Adipose tissue (tissue), 3 donors: ENCODE data around the gene ROBO1. TPM values are rescaled to one million over a fixed set of nuclear protein-coding genes. Genes with fewer than 3 reads are reported as not detected.

Experiments used
- H3K27ac ChIP-seq: one replicate; pipeline ENCODE4 v1.5.1; 2013; ENCODE audit warnings: low read depth, low read length
- WGBS, 3 donors: extraction: QIAGEN DNeasy Blood & Tissue Kit; methylation state at CpG; one replicate each; pipeline ENCODE4 v1.1.7; 2013; 5-methylcytosine and 5-hydroxymethylcytosine counted together
- polyA plus RNA-seq, 3 donors: library from polyadenylated mRNA; stranded (reverse); fragments of 200-250 nt; gene quantifications; one replicate each; pipeline ENCODE4 v1.2.3, GENCODE V29; 2013
- donor health status: healthy with polysubstance abuse.
- donor health status: Bipolar disorder and iron deficiency.
- donor health status: healthy.

Gene ROBO1
- polyA plus RNA-seq, 3 donors = 1.8 to 12.3 (median 5.8) TPM

GRCh38 chr3:79414806-79415205 lies 353.0 kb downstream of the ROBO1 start:
- WGBS, 3 donors = 62 to 75% (median 73%) methylated on average over 3 of the region's 3 CpGs
- no peak overlapping the region for H3K27ac ChIP-seq

GRCh38 chr3:79414035-79414434 lies 353.8 kb downstream of the ROBO1 start:
- 63 to 88% (median 86%) methylated on average over 1 of the region's 1 CpG for WGBS, 3 donors
- no peak overlapping the region for H3K27ac ChIP-seq

- WGBS, 3 donors = 0 to 2% (median 0%) methylated on average over 1 of the region's 1 CpG
- H3K27ac ChIP-seq = no peak overlapping the region
Measured at GRCh38 chr3:79412537-79412936, 355.3 kb downstream of the ROBO1 start.

GRCh38 chr3:79410617-79411016 lies 357.2 kb downstream of the ROBO1 start:
- WGBS, 3 donors = 47 to 51% (median 50%) methylated on average over 2 of the region's 2 CpGs
- no peak overlapping the region for H3K27ac ChIP-seq

- no peak overlapping the region for H3K27ac ChIP-seq
- WGBS, 3 donors = 41 to 79% (median 78%) methylated on average over 2 of the region's 2 CpGs
Measured at GRCh38 chr3:79410136-79410535, 357.7 kb downstream of the ROBO1 start.

- 77 to 84% (median 79%) methylated on average over 2 of the region's 2 CpGs for WGBS, 3 donors
- H3K27ac ChIP-seq = no peak overlapping the region
Measured at GRCh38 chr3:79406175-79406574, 361.6 kb downstream of the ROBO1 start.

- 27 to 64% (median 43%) methylated on average over 1 of the region's 1 CpG for WGBS, 3 donors
- no peak overlapping the region for H3K27ac ChIP-seq
Measured at GRCh38 chr3:79405183-79405582, 362.6 kb downstream of the ROBO1 start.

- WGBS, 3 donors = 73 to 86% (median 81%) methylated on average over 2 of the region's 2 CpGs
- H3K27ac ChIP-seq = no peak overlapping the region
Measured at GRCh38 chr3:79396595-79396994, 371.2 kb downstream of the ROBO1 start.

GRCh38 chr3:79392479-79392878 lies 375.3 kb downstream of the ROBO1 start:
- 19 to 93% (median 91%) methylated on average over 1 of the region's 1 CpG for whole genome bisulfite sequencing, 3 donors
- no peak overlapping the region for H3K27ac ChIP-seq

GRCh38 chr3:79390352-79390751 lies 377.4 kb downstream of the ROBO1 start:
- H3K27ac ChIP-seq = no peak overlapping the region
- WGBS, 3 donors = 65 to 87% (median 87%) methylated on average over 2 of the region's 2 CpGs

GRCh38 chr3:79385211-79385610 lies 382.6 kb downstream of the ROBO1 start:
- WGBS, 3 donors = 70 to 92% (median 85%) methylated on average over 3 of the region's 3 CpGs

GRCh38 chr3:79383402-79384012 lies 384.3 kb downstream of the ROBO1 start:
- WGBS, 3 donors = 21 to 37% (median 23%) methylated on average over 3 of the region's 3 CpGs
- no peak overlapping the region for H3K27ac ChIP-seq

More at GRCh38 chr3:79385211-79385610, 382.6 kb downstream of the ROBO1 start:
- no peak overlapping the region for H3K27ac ChIP-seq

- 81 to 93% (median 81%) methylated on average over 4 of the region's 4 CpGs for WGBS, 3 donors
- no peak overlapping the region for H3K27ac ChIP-seq
Measured at GRCh38 chr3:79380581-79380980, 387.2 kb downstream of the ROBO1 start.

- WGBS, 3 donors = 64 to 76% (median 68%) methylated on average over 3 of the region's 3 CpGs
- H3K27ac ChIP-seq = no peak overlapping the region
Measured at GRCh38 chr3:79378064-79378463, 389.7 kb downstream of the ROBO1 start.

- 24 to 54% (median 54%) methylated on average over 1 of the region's 1 CpG for WGBS, 3 donors
- no peak overlapping the region for H3K27ac ChIP-seq
Measured at GRCh38 chr3:79369306-79369705, 398.5 kb downstream of the ROBO1 start.

- H3K27ac ChIP-seq = no peak overlapping the region
- 66 to 78% (median 73%) methylated on average over 3 of the region's 3 CpGs for WGBS, 3 donors
Measured at GRCh38 chr3:79368403-79368802, 399.4 kb downstream of the ROBO1 start.

- 88 to 96% (median 92%) methylated on average over 6 of the region's 6 CpGs for WGBS, 3 donors
- H3K27ac ChIP-seq = no peak overlapping the region
Measured at GRCh38 chr3:79367803-79368202, 400.0 kb downstream of the ROBO1 start.

- no peak overlapping the region for H3K27ac ChIP-seq
Measured at GRCh38 chr3:79367066-79367465, 400.7 kb downstream of the ROBO1 start.

- no peak overlapping the region for H3K27ac ChIP-seq
- WGBS, 3 donors = 37 to 85% (median 80%) methylated on average over 8 of the region's 8 CpGs
Measured at GRCh38 chr3:79366414-79366813, 401.4 kb downstream of the ROBO1 start.

- no peak overlapping the region for H3K27ac ChIP-seq
- 71 to 84% (median 82%) methylated on average over 5 of the region's 5 CpGs for WGBS, 3 donors
Measured at GRCh38 chr3:79364784-79365183, 403.0 kb downstream of the ROBO1 start.
